ENCODE results near the gene HBA2. TPM values are rescaled to one million over a fixed set of nuclear protein-coding genes. Genes with fewer than 3 reads are reported as not detected.
"Not testable (repeated sequence)": the region's sequence is repeated elsewhere in the genome, so short reads cannot be mapped to it uniquely, and the experiment has no call there.

The HBA2 gene
- total RNA-seq, 4 donors from 2014 or later = 2.5 to 258 (median 108) TPM

DNA sequence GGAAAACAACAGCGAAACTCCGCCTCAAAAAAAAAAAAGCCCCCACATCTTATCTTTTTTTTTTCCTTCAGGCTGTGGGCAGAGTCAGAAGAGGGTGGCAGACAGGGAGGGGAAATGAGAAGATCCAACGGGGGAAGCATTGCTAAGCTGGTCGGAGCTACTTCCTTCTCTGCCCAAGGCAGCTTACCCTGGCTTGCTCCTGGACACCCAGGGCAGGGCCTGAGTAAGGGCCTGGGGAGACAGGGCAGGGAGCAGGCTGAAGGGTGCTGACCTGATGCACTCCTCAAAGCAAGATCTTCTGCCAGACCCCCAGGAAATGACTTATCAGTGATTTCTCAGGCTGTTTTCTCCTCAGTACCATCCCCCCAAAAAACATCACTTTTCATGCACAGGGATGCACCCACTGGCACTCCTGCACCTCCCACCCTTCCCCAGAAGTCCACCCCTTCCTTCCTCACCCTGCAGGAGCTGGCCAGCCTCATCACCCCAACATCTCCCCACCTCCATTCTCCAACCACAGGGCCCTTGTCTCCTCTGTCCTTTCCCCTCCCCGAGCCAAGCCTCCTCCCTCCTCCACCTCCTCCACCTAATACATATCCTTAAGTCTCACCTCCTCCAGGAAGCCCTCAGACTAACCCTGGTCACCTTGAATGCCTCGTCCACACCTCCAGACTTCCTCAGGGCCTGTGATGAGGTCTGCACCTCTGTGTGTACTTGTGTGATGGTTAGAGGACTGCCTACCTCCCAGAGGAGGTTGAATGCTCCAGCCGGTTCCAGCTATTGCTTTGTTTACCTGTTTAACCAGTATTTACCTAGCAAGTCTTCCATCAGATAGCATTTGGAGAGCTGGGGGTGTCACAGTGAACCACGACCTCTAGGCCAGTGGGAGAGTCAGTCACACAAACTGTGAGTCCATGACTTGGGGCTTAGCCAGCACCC, 2.6 kb downstream of the HBA2 start:
- H3K4me1 ChIP-seq = no peaks in the 10 kb centered on the region
- TF ChIP-seq, protein P1, sequence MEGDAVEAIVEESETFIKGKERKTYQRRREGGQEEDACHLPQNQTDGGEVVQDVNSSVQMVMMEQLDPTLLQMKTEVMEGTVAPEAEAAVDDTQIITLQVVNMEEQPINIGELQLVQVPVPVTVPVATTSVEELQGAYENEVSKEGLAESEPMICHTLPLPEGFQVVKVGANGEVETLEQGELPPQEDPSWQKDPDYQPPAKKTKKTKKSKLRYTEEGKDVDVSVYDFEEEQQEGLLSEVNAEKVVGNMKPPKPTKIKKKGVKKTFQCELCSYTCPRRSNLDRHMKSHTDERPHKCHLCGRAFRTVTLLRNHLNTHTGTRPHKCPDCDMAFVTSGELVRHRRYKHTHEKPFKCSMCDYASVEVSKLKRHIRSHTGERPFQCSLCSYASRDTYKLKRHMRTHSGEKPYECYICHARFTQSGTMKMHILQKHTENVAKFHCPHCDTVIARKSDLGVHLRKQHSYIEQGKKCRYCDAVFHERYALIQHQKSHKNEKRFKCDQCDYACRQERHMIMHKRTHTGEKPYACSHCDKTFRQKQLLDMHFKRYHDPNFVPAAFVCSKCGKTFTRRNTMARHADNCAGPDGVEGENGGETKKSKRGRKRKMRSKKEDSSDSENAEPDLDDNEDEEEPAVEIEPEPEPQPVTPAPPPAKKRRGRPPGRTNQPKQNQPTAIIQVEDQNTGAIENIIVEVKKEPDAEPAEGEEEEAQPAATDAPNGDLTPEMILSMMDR (IDR thresholded peaks at IDR 0.05 in 4 of 5, conservative IDR thresholded peaks at IDR 0.05 in 1 of 5) = no peak
- TF ChIP-seq POLR2A (IDR thresholded peaks at IDR 0.05) = no peak
- no peak overlapping the region for H3K4me3 ChIP-seq
- H3K36me3 ChIP-seq = no peaks in the 10 kb centered on the region
- DNase-seq (no peak), ATAC-seq (no peak)
- H3K9me3 ChIP-seq = no peaks in the 10 kb centered on the region
- H3K27ac ChIP-seq = no peak overlapping the region
- intact Hi-C loops (cut with DNase I; ENCODE audit: low total_unique reads) (no loop called here), in situ Hi-C loops (cut with MboI; ENCODE audit: low sequenced_read_pairs in 4 of 4) (no loop called here)
- H3K27me3 ChIP-seq = peaks cover 61 to 68% (median 62%) of the 10 kb centered on the region in 3 donors

DNA sequence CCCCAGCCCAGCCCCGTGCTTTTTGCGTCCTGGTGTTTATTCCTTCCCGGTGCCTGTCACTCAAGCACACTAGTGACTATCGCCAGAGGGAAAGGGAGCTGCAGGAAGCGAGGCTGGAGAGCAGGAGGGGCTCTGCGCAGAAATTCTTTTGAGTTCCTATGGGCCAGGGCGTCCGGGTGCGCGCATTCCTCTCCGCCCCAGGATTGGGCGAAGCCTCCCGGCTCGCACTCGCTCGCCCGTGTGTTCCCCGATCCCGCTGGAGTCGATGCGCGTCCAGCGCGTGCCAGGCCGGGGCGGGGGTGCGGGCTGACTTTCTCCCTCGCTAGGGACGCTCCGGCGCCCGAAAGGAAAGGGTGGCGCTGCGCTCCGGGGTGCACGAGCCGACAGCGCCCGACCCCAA, 3.3 kb downstream of the HBA2 start:
- H3K9me3 ChIP-seq; H3K36me3 ChIP-seq; H3K27ac ChIP-seq; DNase-seq; ATAC-seq; intact Hi-C loops (cut with DNase I; ENCODE audit: low total_unique reads); H3K4me3 ChIP-seq; H3K4me1 ChIP-seq; in situ Hi-C loops (cut with MboI; ENCODE audit: low sequenced_read_pairs in 4 of 4): not testable (repeated sequence)
- peaks cover 63 to 68% (median 63%) of the 10 kb centered on the region in 3 donors for H3K27me3 ChIP-seq

DNA sequence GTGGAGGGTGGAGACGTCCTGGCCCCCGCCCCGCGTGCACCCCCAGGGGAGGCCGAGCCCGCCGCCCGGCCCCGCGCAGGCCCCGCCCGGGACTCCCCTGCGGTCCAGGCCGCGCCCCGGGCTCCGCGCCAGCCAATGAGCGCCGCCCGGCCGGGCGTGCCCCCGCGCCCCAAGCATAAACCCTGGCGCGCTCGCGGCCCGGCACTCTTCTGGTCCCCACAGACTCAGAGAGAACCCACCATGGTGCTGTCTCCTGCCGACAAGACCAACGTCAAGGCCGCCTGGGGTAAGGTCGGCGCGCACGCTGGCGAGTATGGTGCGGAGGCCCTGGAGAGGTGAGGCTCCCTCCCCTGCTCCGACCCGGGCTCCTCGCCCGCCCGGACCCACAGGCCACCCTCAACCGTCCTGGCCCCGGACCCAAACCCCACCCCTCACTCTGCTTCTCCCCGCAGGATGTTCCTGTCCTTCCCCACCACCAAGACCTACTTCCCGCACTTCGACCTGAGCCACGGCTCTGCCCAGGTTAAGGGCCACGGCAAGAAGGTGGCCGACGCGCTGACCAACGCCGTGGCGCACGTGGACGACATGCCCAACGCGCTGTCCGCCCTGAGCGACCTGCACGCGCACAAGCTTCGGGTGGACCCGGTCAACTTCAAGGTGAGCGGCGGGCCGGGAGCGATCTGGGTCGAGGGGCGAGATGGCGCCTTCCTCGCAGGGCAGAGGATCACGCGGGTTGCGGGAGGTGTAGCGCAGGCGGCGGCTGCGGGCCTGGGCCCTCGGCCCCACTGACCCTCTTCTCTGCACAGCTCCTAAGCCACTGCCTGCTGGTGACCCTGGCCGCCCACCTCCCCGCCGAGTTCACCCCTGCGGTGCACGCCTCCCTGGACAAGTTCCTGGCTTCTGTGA, 4.1 kb downstream of the HBA2 start, which contains the start of gene HBA1:
HBA1 (plus strand) TSS at position 204 of the 906 bp plus-strand sequence; CDS start at position 241, 37 bp downstream.
- H3K4me3 ChIP-seq; intact Hi-C loops (cut with DNase I; ENCODE audit: low total_unique reads); ATAC-seq; DNase-seq; H3K36me3 ChIP-seq; H3K27ac ChIP-seq; H3K9me3 ChIP-seq; in situ Hi-C loops (cut with MboI; ENCODE audit: low sequenced_read_pairs in 4 of 4); H3K4me1 ChIP-seq: not testable (repeated sequence)
- H3K27me3 ChIP-seq = peaks cover 59 to 64% (median 59%) of the 10 kb centered on the region in 3 donors

DNA sequence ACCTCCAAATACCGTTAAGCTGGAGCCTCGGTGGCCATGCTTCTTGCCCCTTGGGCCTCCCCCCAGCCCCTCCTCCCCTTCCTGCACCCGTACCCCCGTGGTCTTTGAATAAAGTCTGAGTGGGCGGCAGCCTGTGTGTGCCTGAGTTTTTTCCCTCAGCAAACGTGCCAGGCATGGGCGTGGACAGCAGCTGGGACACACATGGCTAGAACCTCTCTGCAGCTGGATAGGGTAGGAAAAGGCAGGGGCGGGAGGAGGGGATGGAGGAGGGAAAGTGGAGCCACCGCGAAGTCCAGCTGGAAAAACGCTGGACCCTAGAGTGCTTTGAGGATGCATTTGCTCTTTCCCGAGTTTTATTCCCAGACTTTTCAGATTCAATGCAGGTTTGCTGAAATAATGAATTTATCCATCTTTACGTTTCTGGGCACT, 4.7 kb downstream of the HBA2 start:
- Histone ChIP-seq H3K27me3 (peaks cover 57 to 63% (median 57%) of the 10 kb centered on the region in 3 donors), H3K36me3 (no peaks in the 10 kb centered on the region), H3K9me3 (no peaks in the 10 kb centered on the region), H3K4me1 (peaks cover 8 to 10% of the 10 kb centered on the region in 2 donors), H3K27ac (no peak overlapping the region), H3K4me3 (no peak overlapping the region)
- no peak for DNase-seq
- in situ Hi-C loops (cut with MboI; ENCODE audit: low sequenced_read_pairs in 4 of 4) = no loop called here
- intact Hi-C loops (cut with DNase I; ENCODE audit: low total_unique reads) = no loop called here
- ATAC-seq = no peak
- TF ChIP-seq, protein P1 (IDR thresholded peaks at IDR 0.05 in 4 of 5, conservative IDR thresholded peaks at IDR 0.05 in 1 of 5) = no peak
- no peak for TF ChIP-seq POLR2A (IDR thresholded peaks at IDR 0.05)

DNA sequence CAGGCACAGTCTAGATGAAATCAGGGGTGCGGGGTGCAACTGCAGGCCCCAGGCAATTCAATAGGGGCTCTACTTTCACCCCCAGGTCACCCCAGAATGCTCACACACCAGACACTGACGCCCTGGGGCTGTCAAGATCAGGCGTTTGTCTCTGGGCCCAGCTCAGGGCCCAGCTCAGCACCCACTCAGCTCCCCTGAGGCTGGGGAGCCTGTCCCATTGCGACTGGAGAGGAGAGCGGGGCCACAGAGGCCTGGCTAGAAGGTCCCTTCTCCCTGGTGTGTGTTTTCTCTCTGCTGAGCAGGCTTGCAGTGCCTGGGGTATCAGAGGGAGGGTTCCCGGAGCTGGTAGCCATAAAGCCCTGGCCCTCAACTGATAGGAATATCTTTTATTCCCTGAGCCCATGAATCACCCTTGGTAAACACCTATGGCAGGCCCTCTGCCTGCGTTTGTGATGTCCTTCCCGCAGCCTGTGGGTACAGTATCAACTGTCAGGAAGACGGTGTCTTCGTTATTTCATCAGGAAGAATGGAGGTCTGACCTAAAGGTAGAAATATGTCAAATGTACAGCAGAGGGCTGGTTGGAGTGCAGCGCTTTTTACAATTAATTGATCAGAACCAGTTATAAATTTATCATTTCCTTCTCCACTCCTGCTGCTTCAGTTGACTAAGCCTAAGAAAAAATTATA, 5.4 kb downstream of the HBA2 start:
- intact Hi-C loops (cut with DNase I; ENCODE audit: low total_unique reads) = no loop called here
- peaks cover 57 to 63% (median 57%) of the 10 kb centered on the region in 3 donors for H3K27me3 ChIP-seq
- TF ChIP-seq, protein P1 (IDR thresholded peaks at IDR 0.05 in 4 of 5, conservative IDR thresholded peaks at IDR 0.05 in 1 of 5) = no peak
- TF ChIP-seq POLR2A (IDR thresholded peaks at IDR 0.05) = no peak

More for the DNA sequence above, 5.4 kb downstream of the HBA2 start:
- no peaks in the 10 kb centered on the region for H3K9me3 ChIP-seq
- H3K36me3 ChIP-seq = no peaks in the 10 kb centered on the region
- DNase-seq = no peak
- in situ Hi-C loops (cut with MboI; ENCODE audit: low sequenced_read_pairs in 4 of 4) = no loop called here
- H3K4me3 ChIP-seq = no peak overlapping the region
- no peak for ATAC-seq
- H3K4me1 ChIP-seq = peaks cover 8 to 10% of the 10 kb centered on the region in 2 donors
- H3K27ac ChIP-seq = no peak overlapping the region

Data from gastrocnemius medialis (tissue), 4 donors.